ENCODE data around the gene UNK. TPM values are rescaled to one million over a fixed set of nuclear protein-coding genes. Genes with fewer than 3 reads are reported as not detected.

The UNK gene
- total and polyA plus RNA-seq, 2 donors from 2014 or later = 12.0 to 35.5 TPM

- Histone ChIP-seq H3K4me3 (ENCODE audit: low read length in 3 of 3) (no peak overlapping the region), H3K9ac (ENCODE audit: low read length in 3 of 3) (peak overlapping the region in 2 of 3 donors; percentile 24 to 69), H3K9me3 (ENCODE audit: control insufficient read depth in 2 of 3, insufficient read depth in 1 of 3, low read length in 3 of 3) (no peaks in the 10 kb centered on the region), H3K27me3 (ENCODE audit: control insufficient read depth, insufficient read depth, low read length) (no peaks in the 10 kb centered on the region), H3K36me3 (ENCODE audit: control insufficient read depth in 2 of 3, insufficient read depth in 3 of 3, low read length in 3 of 3) (peaks cover 3 to 40% (median 30%) of the 10 kb centered on the region in 3 donors), H3K27ac (ENCODE audit: low read depth in 2 of 2, low read length in 2 of 2) (peak overlapping the region; percentile 82 to 86), H3K4me1 (ENCODE audit: control insufficient read depth in 2 of 3, insufficient read depth in 2 of 3, low read depth in 1 of 3, low read length in 3 of 3) (peaks cover 0 to 37% (median 16%) of the 10 kb centered on the region in 3 donors)
- TF ChIP-seq CTCF (IDR thresholded peaks at IDR 0.05; ENCODE audit: borderline replicate concordance, extremely low read depth, insufficient read depth) = peak; percentile 83
- no peak for FAIRE-seq
- intact Hi-C loops (cut with DNase I) = no loop called here
- DNase-seq = peak; percentile 76 to 95 (median 84)
Measured at GRCh38 chr17:75845058-75845711, 60.6 kb downstream of the UNK start.

- no peak overlapping the region for H3K4me3 ChIP-seq (ENCODE audit: low read length in 3 of 3)
- peaks cover 0 to 37% (median 16%) of the 10 kb centered on the region in 3 donors for H3K4me1 ChIP-seq (ENCODE audit: control insufficient read depth in 2 of 3, insufficient read depth in 2 of 3, low read depth in 1 of 3, low read length in 3 of 3)
- FAIRE-seq (no peak), DNase-seq (peak in 2 of 5 donors; percentile 50 to 59)
- no peaks in the 10 kb centered on the region for H3K9me3 ChIP-seq (ENCODE audit: control insufficient read depth in 2 of 3, insufficient read depth in 1 of 3, low read length in 3 of 3)
- H3K9ac ChIP-seq (ENCODE audit: low read length in 3 of 3) = no peak overlapping the region
- H3K27ac ChIP-seq (ENCODE audit: low read depth in 2 of 2, low read length in 2 of 2) = peak overlapping the region; percentile 47 to 86
- H3K27me3 ChIP-seq (ENCODE audit: control insufficient read depth, insufficient read depth, low read length) = no peaks in the 10 kb centered on the region
- intact Hi-C loops (cut with DNase I) = no loop called here
- TF ChIP-seq CTCF (IDR thresholded peaks at IDR 0.05; ENCODE audit: borderline replicate concordance, extremely low read depth, insufficient read depth) = no peak
- peaks cover 3 to 48% (median 34%) of the 10 kb centered on the region in 3 donors for H3K36me3 ChIP-seq (ENCODE audit: control insufficient read depth in 2 of 3, insufficient read depth in 3 of 3, low read length in 3 of 3)
Measured at GRCh38 chr17:75845933-75846691, 61.5 kb downstream of the UNK start.

GRCh38 chr17:75846692-75847613 is 62.3 kb downstream of the UNK start:
- Histone ChIP-seq H3K27ac (ENCODE audit: low read depth in 2 of 2, low read length in 2 of 2) (no peak overlapping the region), H3K9me3 (ENCODE audit: control insufficient read depth in 2 of 3, insufficient read depth in 1 of 3, low read length in 3 of 3) (no peaks in the 10 kb centered on the region), H3K36me3 (ENCODE audit: control insufficient read depth in 2 of 3, insufficient read depth in 3 of 3, low read length in 3 of 3) (peaks cover 6 to 53% (median 36%) of the 10 kb centered on the region in 3 donors), H3K4me3 (ENCODE audit: low read length in 3 of 3) (no peak overlapping the region), H3K4me1 (ENCODE audit: control insufficient read depth in 2 of 3, insufficient read depth in 2 of 3, low read depth in 1 of 3, low read length in 3 of 3) (peaks cover 0 to 37% (median 16%) of the 10 kb centered on the region in 3 donors), H3K27me3 (ENCODE audit: control insufficient read depth, insufficient read depth, low read length) (no peaks in the 10 kb centered on the region), H3K9ac (ENCODE audit: low read length in 3 of 3) (no peak overlapping the region)
- intact Hi-C loops (cut with DNase I) = no loop called here
- TF ChIP-seq CTCF (IDR thresholded peaks at IDR 0.05; ENCODE audit: borderline replicate concordance, extremely low read depth, insufficient read depth) = no peak
- FAIRE-seq (no peak), DNase-seq (peak in 4 of 5 donors; percentile 51 to 73 (median 68))

Data from kidney (tissue), 14 donors.